ENCODE results near the gene PCDHGB4.
"Not testable (repeated sequence)": the region's sequence is repeated elsewhere in the genome, so short reads cannot be mapped to it uniquely, and the experiment has no call there.

Gene PCDHGB4

GRCh38 chr5:141398608-141399007, 11.1 kb downstream of the PCDHGB4 start:
- DNase-seq (ENCODE audit: low read depth) = no peak

- DNase-seq (ENCODE audit: low read depth) = no peak
Observed at GRCh38 chr5:141399555-141400258, 12.2 kb downstream of the PCDHGB4 start.

DNA sequence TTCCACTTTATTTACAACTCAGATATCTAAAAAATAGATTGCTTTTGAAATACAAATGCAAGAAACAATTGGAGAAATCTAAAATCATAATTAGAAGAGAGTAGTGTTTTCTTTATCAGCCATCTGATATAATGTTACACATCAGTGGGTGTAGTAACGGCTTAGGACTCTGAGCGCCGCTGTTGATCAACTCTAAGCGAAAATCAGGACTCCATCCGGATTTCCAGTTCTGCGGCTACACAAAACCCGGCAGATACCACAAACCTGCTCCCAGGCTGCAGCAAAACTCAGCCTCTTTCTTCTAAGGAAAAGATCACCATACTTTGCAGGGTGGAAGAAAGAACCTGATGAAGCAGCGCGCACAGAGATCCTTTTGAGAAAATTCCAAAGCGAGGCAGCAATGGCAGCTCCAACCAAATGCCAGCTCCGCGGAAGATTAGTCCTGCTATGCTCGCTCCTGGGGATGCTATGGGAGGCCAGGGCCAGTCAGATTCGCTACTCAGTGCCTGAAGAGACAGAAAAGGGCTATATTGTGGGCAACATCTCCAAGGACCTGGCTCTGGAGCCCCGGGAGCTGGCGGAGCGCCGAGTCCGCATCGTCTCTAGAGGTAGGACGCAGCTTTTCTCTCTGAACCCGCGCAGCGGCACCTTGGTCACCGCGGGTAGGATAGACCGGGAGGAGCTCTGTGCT, 15.2 kb downstream of the PCDHGB4 start, which contains the start of gene PCDHGA9:
Gene PCDHGA9, plus strand, starts transcription at position 226 of the 691 bp plus-strand sequence. Its CDS starts 175 bp downstream, at position 401.
- DNase-seq (ENCODE audit: low read depth) = no peak

DNA sequence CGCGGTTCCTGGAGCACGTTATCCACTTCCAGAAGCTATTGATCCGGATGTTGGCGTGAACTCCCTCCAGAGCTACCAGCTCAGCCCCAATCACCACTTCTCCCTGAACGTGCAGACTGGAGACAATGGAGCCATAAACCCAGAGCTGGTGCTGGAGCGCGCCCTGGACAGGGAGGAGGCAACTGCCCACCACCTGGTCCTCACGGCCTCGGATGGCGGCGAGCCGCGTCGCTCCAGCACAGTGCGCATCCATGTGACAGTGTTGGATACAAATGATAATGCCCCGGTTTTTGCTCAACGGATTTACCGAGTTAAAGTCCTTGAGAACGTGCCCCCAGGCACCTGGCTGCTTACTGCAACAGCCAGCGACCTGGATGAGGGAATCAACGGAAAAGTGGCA, 15.9 kb downstream of the PCDHGB4 start:
- no peak for DNase-seq (ENCODE audit: low read depth)

DNA sequence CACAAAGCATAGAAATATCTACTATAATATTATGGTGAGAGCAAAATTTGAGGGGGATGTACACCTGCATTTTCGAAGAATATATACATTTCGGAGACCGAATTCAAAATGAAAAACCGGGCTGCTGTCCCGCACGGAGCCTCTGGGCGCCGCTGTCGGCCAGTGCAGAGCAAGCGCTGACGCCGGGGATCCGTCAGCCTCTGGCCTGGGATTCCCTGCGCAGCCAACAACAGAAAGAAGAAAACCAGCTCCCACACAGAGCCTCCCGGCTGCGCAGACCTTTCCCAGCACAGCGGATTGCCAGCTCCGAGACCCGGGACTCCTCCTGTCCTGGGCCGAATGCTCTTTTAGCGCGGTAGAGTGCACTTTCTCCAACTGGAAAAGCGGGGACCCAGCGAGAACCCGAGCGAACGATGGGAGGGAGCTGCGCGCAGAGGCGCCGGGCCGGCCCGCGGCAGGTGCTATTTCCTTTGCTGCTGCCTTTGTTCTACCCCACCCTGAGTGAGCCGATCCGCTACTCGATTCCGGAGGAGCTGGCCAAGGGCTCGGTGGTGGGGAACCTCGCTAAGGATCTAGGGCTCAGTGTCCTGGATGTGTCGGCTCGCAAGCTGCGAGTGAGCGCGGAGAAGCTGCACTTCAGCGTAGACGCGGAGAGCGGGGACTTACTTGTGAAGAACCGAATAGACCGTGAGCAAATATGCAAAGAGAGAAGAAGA, 20.4 kb downstream of the PCDHGB4 start, which contains the start of gene PCDHGB6:
Gene PCDHGB6, plus strand, starts transcription at position 232 of the 716 bp plus-strand sequence. Its CDS starts 182 bp downstream, at position 414.
- DNase-seq (ENCODE audit: low read depth) = not testable (repeated sequence)

GRCh38 chr5:141409598-141410306, 22.3 kb downstream of the PCDHGB4 start:
- no peak for DNase-seq (ENCODE audit: low read depth)

DNA sequence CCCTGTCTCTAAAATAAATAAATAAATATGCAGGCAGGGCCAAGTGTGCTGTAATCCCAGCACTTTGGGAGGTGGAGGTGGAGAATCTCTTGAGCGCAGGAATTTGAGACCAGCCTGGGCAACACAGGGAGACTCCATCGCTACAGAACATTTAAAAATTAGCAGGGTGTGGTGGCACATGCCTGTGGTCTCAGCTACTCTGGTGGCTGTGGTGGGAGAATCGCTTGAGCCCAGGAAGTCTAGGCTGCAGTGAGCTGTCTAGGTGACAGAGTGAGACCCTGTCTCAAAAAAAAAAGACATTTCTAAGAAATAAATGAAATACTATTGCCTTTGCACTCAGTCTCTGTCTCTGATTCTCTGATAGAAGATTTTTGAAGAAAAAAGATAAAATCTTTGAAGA, 24.1 kb downstream of the PCDHGB4 start:
- no peak for DNase-seq (ENCODE audit: low read depth)

- peak; percentile 29 for DNase-seq (ENCODE audit: low read depth)
Observed at GRCh38 chr5:141412854-141413539, 25.5 kb downstream of the PCDHGB4 start, which contains the start of gene PCDHGA10. Gene PCDHGA10 (plus strand): TSS chr5:141412987. CDS start chr5:141413176, 189 bp downstream.

GRCh38 chr5:141413540-141414069, 26.1 kb downstream of the PCDHGB4 start:
- no peak for DNase-seq (ENCODE audit: low read depth)

- not testable (repeated sequence) for DNase-seq (ENCODE audit: low read depth)
Observed at GRCh38 chr5:141414548-141415274, 27.2 kb downstream of the PCDHGB4 start.

DNA sequence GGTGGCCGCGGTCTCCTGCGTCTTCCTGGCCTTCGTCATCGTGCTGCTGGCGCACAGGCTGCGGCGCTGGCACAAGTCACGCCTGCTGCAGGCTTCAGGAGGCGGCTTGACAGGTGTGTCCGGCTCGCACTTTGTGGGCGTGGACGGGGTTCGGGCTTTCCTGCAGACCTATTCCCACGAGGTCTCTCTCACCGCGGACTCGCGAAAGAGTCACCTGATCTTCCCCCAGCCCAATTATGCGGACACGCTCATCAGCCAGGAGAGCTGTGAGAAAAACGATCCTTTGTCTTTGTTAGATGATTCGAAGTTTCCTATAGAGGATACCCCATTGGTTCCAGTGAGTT, 27.7 kb downstream of the PCDHGB4 start:
- not testable (repeated sequence) for DNase-seq (ENCODE audit: low read depth)

DNA sequence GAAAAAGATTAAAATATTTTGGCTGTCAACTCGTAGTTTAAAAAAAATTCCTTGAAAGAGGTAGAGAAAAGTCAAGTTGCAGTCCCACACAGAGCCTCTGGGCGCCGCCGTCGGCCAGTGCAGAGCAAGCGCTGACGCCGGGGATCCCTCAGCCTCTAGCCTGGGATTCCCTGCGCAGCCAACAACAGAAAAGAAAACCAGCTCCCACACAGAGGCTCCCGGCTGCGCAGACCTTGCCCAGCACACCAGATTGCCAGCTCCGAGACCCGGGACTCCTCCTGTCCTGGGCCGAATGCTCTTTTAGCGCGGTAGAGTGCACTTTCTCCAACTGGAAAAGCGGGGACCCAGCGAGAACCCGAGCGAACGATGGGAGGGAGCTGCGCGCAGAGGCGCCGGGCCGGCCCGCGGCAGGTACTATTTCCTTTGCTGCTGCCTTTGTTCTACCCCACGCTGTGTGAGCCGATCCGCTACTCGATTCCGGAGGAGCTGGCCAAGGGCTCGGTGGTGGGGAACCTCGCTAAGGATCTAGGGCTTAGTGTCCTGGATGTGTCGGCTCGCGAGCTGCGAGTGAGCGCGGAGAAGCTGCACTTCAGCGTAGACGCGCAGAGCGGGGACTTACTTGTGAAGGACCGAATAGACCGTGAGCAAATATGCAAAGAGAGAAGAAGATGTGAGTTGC, 30.1 kb downstream of the PCDHGB4 start, which contains the start of gene PCDHGB7:
Gene PCDHGB7, plus strand, starts transcription at position 184 of the 679 bp plus-strand sequence. Its CDS starts 183 bp downstream, at position 367.
- not testable (repeated sequence) for DNase-seq (ENCODE audit: low read depth)

- DNase-seq (ENCODE audit: low read depth) = no peak
Observed at GRCh38 chr5:141419074-141419880, 31.8 kb downstream of the PCDHGB4 start.

DNA sequence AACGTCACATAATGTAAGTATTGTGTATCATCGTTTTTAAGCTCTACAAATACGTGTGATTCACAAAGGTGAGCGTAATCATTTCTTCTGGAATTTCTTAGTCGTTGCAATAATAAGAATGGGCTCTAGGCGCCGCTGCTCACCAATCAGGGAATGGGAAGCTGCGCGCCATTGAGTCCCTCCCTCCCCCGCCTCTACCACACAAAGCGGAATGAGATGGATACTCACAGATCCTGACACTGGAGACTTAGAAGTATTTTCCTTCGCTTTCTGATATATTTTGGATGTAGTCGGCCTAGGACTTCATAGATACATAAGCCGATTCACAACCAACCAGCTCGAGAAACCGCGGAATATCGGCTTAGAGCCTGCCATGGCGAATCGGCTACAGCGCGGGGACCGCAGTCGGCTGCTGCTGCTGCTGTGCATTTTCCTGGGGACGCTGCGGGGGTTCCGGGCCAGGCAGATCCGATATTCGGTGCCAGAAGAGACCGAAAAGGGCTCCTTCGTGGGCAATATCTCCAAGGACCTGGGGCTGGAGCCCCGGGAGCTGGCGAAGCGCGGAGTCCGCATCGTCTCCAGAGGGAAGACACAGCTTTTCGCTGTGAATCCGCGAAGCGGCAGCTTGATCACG, 33.5 kb downstream of the PCDHGB4 start, which contains the start of gene PCDHGA11:
Gene PCDHGA11, plus strand, starts transcription at position 197 of the 634 bp plus-strand sequence. Its CDS starts 177 bp downstream, at position 374.
- DNase-seq (ENCODE audit: low read depth) = no peak

DNA sequence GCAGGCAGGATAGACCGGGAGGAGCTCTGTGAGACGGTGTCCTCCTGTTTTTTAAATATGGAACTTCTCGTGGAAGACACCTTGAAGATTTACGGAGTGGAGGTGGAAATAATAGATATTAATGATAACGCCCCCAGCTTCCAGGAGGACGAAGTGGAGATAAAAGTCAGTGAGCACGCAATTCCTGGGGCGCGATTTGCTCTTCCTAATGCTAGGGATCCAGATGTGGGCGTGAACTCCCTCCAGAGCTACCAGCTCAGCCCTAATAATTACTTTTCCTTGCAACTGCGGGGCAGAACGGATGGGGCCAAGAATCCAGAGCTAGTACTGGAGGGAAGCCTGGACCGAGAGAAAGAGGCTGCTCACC, 34.0 kb downstream of the PCDHGB4 start:
- no peak for DNase-seq (ENCODE audit: low read depth)

- DNase-seq (ENCODE audit: low read depth) = no peak
Observed at GRCh38 chr5:141422742-141423291, 35.3 kb downstream of the PCDHGB4 start.

- no peak for DNase-seq (ENCODE audit: low read depth)
Observed at GRCh38 chr5:141427783-141428426, 40.4 kb downstream of the PCDHGB4 start.
